Trophoblast cell (in vitro differentiated cells and primary cell): ENCODE data around the gene SLC66A1.

Source experiments
- DNase-seq, 2 donors: peaks; one replicate each; pipeline ENCODE4 v3.0.0-alpha.2; 2016
- H2AFZ ChIP-seq: 2 replicates; pipeline ENCODE4 v1.6.1; 2013; ENCODE audit warnings: low read length, moderate library complexity, mild to moderate bottlenecking; ENCODE audit not compliant: insufficient read depth, poor library complexity
- H2AK5ac ChIP-seq: 2 replicates; pipeline ENCODE4 v1.6.1; 2013; ENCODE audit warnings: mild to moderate bottlenecking, low read length
- H2BK120ac ChIP-seq: 2 replicates; pipeline ENCODE4 v1.6.1; 2013; ENCODE audit warnings: low read length, mild to moderate bottlenecking, moderate library complexity; ENCODE audit not compliant: insufficient read depth, poor library complexity
- H2BK12ac ChIP-seq: 2 replicates; pipeline ENCODE4 v1.6.1; 2013; ENCODE audit warnings: mild to moderate bottlenecking, low read length, moderate library complexity
- H2BK5ac ChIP-seq: 2 replicates; pipeline ENCODE4 v1.6.1; 2013; ENCODE audit warnings: low read length, low read depth, moderate library complexity, mild to moderate bottlenecking; ENCODE audit not compliant: poor library complexity
- H3K14ac ChIP-seq: 2 replicates; pipeline ENCODE4 v1.6.1; 2013; ENCODE audit warnings: mild to moderate bottlenecking, low read length
- H3K18ac ChIP-seq: 2 replicates; pipeline ENCODE4 v1.6.1; 2013; ENCODE audit warnings: mild to moderate bottlenecking, low read length
- H3K23ac ChIP-seq: 2 replicates; pipeline ENCODE4 v1.6.1; 2013; ENCODE audit warnings: low read length
- H3K27ac ChIP-seq: 2 replicates; pipeline ENCODE4 v1.5.1; 2013; ENCODE audit warnings: low read depth, mild to moderate bottlenecking, inconsistent platforms, low read length, moderate library complexity
- H3K27me3 ChIP-seq: 2 replicates; pipeline ENCODE4 v1.6.1; 2013; ENCODE audit warnings: inconsistent platforms, mild to moderate bottlenecking, low read length, moderate library complexity; ENCODE audit not compliant: insufficient read depth
- H3K36me3 ChIP-seq, 2 experiments: 1 replicate in 1 of 2; 2 replicates in 1 of 2; pipeline ENCODE4 v1.6.1; 2013; ENCODE audit warnings: low read length in 2 of 2, mild to moderate bottlenecking in 2 of 2, moderate library complexity in 1 of 2; ENCODE audit not compliant: insufficient read depth in 2 of 2, control insufficient read depth in 1 of 2
- H3K4ac ChIP-seq: 2 replicates; pipeline ENCODE4 v1.6.1; 2013; ENCODE audit warnings: low read depth, mild to moderate bottlenecking, low read length, moderate library complexity
- H3K4me1 ChIP-seq, 2 experiments: 1 replicate in 1 of 2; 2 replicates in 1 of 2; pipeline ENCODE4 v1.6.1; 2013; ENCODE audit warnings: low read length in 2 of 2, mild to moderate bottlenecking in 2 of 2, moderate library complexity in 1 of 2; ENCODE audit not compliant: insufficient read depth in 2 of 2, control insufficient read depth in 1 of 2
- H3K4me2 ChIP-seq: 2 replicates; pipeline ENCODE4 v1.6.1; 2013; ENCODE audit warnings: inconsistent platforms, mild to moderate bottlenecking, low read length, moderate library complexity
- H3K4me3 ChIP-seq: 2 replicates; pipeline ENCODE4 v1.5.1; 2013; ENCODE audit warnings: mild to moderate bottlenecking, low read depth, low read length, inconsistent platforms
- H3K79me1 ChIP-seq: one replicate; pipeline ENCODE4 v1.6.1; 2013; ENCODE audit warnings: low read length
- H3K79me2 ChIP-seq: 2 replicates; pipeline ENCODE4 v1.6.1; 2013; ENCODE audit warnings: low read length, mild to moderate bottlenecking; ENCODE audit not compliant: control insufficient read depth, insufficient read depth, poor library complexity
- H3K9ac ChIP-seq: 2 replicates; pipeline ENCODE4 v1.6.1; 2013; ENCODE audit warnings: mild to moderate bottlenecking, low read length
- H3K9me3 ChIP-seq: 2 replicates; pipeline ENCODE4 v1.6.1; 2013; ENCODE audit warnings: low read depth, mild to moderate bottlenecking, control low read depth, inconsistent platforms, low read length; ENCODE audit not compliant: insufficient read depth
- H4K12ac ChIP-seq: 2 replicates; pipeline ENCODE4 v1.6.1; 2013; ENCODE audit warnings: low read depth, mild to moderate bottlenecking, low read length, moderate library complexity
- H4K8ac ChIP-seq: 2 replicates; pipeline ENCODE4 v1.6.1; 2013; ENCODE audit warnings: low read depth, mild to moderate bottlenecking, low read length, moderate library complexity
- H4K91ac ChIP-seq: one replicate; pipeline ENCODE4 v1.6.1; 2013; ENCODE audit warnings: low read depth, mild to moderate bottlenecking, low read length, moderate library complexity
- WGBS: extraction: QIAGEN DNeasy Blood & Tissue Kit; methylation state at CpG from one replicate; pipeline ENCODE4 v1.1.7; 2013; ENCODE audit warnings: missing lambda C conversion rate; ENCODE audit not compliant: insufficient read length, insufficient coverage; ENCODE audit errors: extremely low coverage; 5-methylcytosine and 5-hydroxymethylcytosine counted together

Gene SLC66A1

GRCh38 chr1:19375631-19376400 is 63.7 kb downstream of the SLC66A1 start:
- Histone ChIP-seq H2BK120ac (no peak overlapping the region), H3K27ac (no peak overlapping the region), H3K9ac (no peak overlapping the region), H3K4ac (no peak overlapping the region), H4K12ac (no peak overlapping the region), H2AK5ac (no peak overlapping the region), H3K4me3 (no peak overlapping the region), H2BK12ac (no peak overlapping the region), H3K27me3 (no peaks in the 10 kb centered on the region), H3K4me2 (no peak overlapping the region), H3K14ac (no peak overlapping the region), H3K4me1 (peaks cover under 1 to 1% of the 10 kb centered on the region in 2 experiments), H2AFZ (no peak overlapping the region), H3K23ac (no peak overlapping the region), H3K79me1 (no peaks in the 10 kb centered on the region), H2BK5ac (no peak overlapping the region), H4K8ac (no peak overlapping the region), H3K36me3 (peaks cover 53 to 70% of the 10 kb centered on the region in 2 experiments), H3K79me2 (no peaks in the 10 kb centered on the region), H3K18ac (no peak overlapping the region), H4K91ac (no peak overlapping the region), H3K9me3 (peaks cover under 1% of the 10 kb centered on the region)
- WGBS, result no CpG with 5 or more reads among the region's 6 CpGs
- no peak for DNase-seq

- Histone ChIP-seq H2BK12ac (no peak overlapping the region), H3K4me3 (no peak overlapping the region), H3K4ac (no peak overlapping the region), H3K18ac (no peak overlapping the region), H3K4me1 (no peaks in the 10 kb centered on the region), H2BK5ac (no peak overlapping the region), H3K23ac (no peak overlapping the region), H3K9me3 (no peaks in the 10 kb centered on the region), H3K9ac (no peak overlapping the region), H3K14ac (no peak overlapping the region), H3K79me1 (no peaks in the 10 kb centered on the region), H3K79me2 (no peaks in the 10 kb centered on the region), H2AFZ (no peak overlapping the region), H3K27me3 (no peaks in the 10 kb centered on the region), H2BK120ac (no peak overlapping the region), H3K36me3 (peaks cover 49 to 65% of the 10 kb centered on the region in 2 experiments), H4K91ac (no peak overlapping the region), H3K4me2 (no peak overlapping the region), H3K27ac (no peak overlapping the region), H2AK5ac (no peak overlapping the region), H4K8ac (no peak overlapping the region), H4K12ac (no peak overlapping the region)
- WGBS, result no CpG with 5 or more reads among the region's 7 CpGs
- DNase-seq, result no peak
Observed at GRCh38 chr1:19376428-19377372, 64.6 kb downstream of the SLC66A1 start.

- no peak overlapping the region for H3K14ac ChIP-seq
- no peak overlapping the region for H3K18ac ChIP-seq
- peaks cover 49 to 64% of the 10 kb centered on the region in 2 experiments for H3K36me3 ChIP-seq
- H3K4me3 ChIP-seq, result no peak overlapping the region
- H3K23ac ChIP-seq, result no peak overlapping the region
- no peak overlapping the region for H4K91ac ChIP-seq
- H2AFZ ChIP-seq, result no peak overlapping the region
- H3K27me3 ChIP-seq, result no peaks in the 10 kb centered on the region
- H3K4me1 ChIP-seq, result no peaks in the 10 kb centered on the region
- no peak overlapping the region for H3K27ac ChIP-seq
- H3K4me2 ChIP-seq, result no peak overlapping the region
- H3K79me2 ChIP-seq, result no peaks in the 10 kb centered on the region
- no peak overlapping the region for H2BK5ac ChIP-seq
- H4K12ac ChIP-seq, result no peak overlapping the region
- no peaks in the 10 kb centered on the region for H3K79me1 ChIP-seq
- H3K9ac ChIP-seq, result no peak overlapping the region
- no CpG with 5 or more reads among the region's 17 CpGs for WGBS
- peak; percentile 61 to 79 for DNase-seq
- no peak overlapping the region for H2AK5ac ChIP-seq
- H2BK12ac ChIP-seq, result no peak overlapping the region
- H3K9me3 ChIP-seq, result no peaks in the 10 kb centered on the region
- H2BK120ac ChIP-seq, result no peak overlapping the region
- H4K8ac ChIP-seq, result no peak overlapping the region
- H3K4ac ChIP-seq, result no peak overlapping the region
Observed at GRCh38 chr1:19377812-19378718, 65.9 kb downstream of the SLC66A1 start.
